KMS-11 (cell line): ENCODE results near the gene CAMK1G.

Source experiments
- H2AFZ ChIP-seq: fragments of 200-600 bp; sonication (generic); 2 replicates; pipeline ENCODE4 v1.6.1; 2016; ENCODE audit warnings: antibody characterized with exemption, mixed run types, low read depth
- H3K27ac ChIP-seq: fragments of 200-600 bp; sonication (generic); 2 replicates; pipeline ENCODE4 v1.6.1; 2016; ENCODE audit warnings: mild to moderate bottlenecking, mixed run types
- H3K27me3 ChIP-seq: fragments of 200-600 bp; sonication (generic); 2 replicates; pipeline ENCODE4 v1.6.1; 2017; ENCODE audit warnings: mild to moderate bottlenecking, low read depth, mixed run types, moderate library complexity; ENCODE audit not compliant: insufficient read depth
- H3K36me3 ChIP-seq: fragments of 200-600 bp; sonication (generic); 2 replicates; pipeline ENCODE4 v1.6.1; 2017; ENCODE audit warnings: mild to moderate bottlenecking, mixed run types; ENCODE audit not compliant: insufficient read depth
- H3K4me1 ChIP-seq: fragments of 200-600 bp; sonication (generic); 2 replicates; pipeline ENCODE4 v1.6.1; 2016; ENCODE audit warnings: mild to moderate bottlenecking, low read depth, mixed run types; ENCODE audit not compliant: poor library complexity, severe bottlenecking
- H3K4me2 ChIP-seq: fragments of 200-600 bp; sonication (generic); 2 replicates; pipeline ENCODE4 v1.7.0; 2016; ENCODE audit warnings: mild to moderate bottlenecking, mixed run types
- H3K4me3 ChIP-seq: fragments of 200-600 bp; sonication (generic); IDR thresholded peaks from 2 replicates; pipeline ENCODE4 v1.6.1; 2017; ENCODE audit warnings: low read depth, low read length, mixed read lengths; ENCODE audit not compliant: insufficient read depth
- H3K79me2 ChIP-seq: fragments of 200-600 bp; sonication (generic); 2 replicates; pipeline ENCODE4 v1.6.1; 2016; ENCODE audit warnings: low read depth, mixed run types; ENCODE audit not compliant: insufficient read depth
- H3K9ac ChIP-seq: fragments of 200-600 bp; sonication (generic); 2 replicates; pipeline ENCODE4 v1.6.1; 2016; ENCODE audit warnings: mild to moderate bottlenecking, mixed run types
- H4K20me1 ChIP-seq: fragments of 200-600 bp; sonication (generic); 2 replicates; pipeline ENCODE4 v1.6.1; 2016; ENCODE audit warnings: mild to moderate bottlenecking, mixed run types; ENCODE audit not compliant: insufficient read depth
- TF ChIP-seq, protein P1 (sequence below): fragments of 200-600 bp; sonication (generic); conservative IDR thresholded peaks from 2 replicates; pipeline ENCODE4 v1.6.1; 2017; ENCODE audit warnings: low read depth, mild to moderate bottlenecking, antibody characterized with exemption, low read length, moderate library complexity, mixed read lengths

The CAMK1G gene

DNA sequence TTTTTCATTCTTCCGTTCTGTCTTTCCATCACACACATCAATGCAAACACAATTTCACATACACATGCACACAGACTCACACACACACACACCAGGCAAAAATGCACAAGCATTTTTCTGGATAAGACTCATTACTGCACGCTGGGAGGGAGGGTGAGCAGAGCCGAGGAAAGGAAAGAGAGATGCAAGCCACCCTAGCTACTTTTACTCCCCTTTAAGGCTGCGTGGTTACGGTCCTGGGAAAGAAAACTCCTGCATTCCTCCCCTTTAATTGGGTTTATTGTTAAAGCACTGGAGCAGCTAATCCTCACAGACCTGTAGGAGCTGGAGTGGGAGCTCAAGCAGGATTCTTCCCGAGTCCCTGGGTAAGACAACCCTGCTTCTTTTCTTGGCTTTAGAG lies at the start of gene CAMK1G:
Gene CAMK1G, plus strand, starts transcription at position 307 of the 400 bp plus-strand sequence. CDS start 11,270 bp downstream, outside the sequence.
- Histone ChIP-seq H4K20me1 (no peaks in the 10 kb centered on the region), H3K9ac (no peak within 1 kb of the TSS), H3K36me3 (no peaks in the 10 kb centered on the region), H3K4me2 (no peak within 1 kb of the TSS), H2AFZ (no peak within 1 kb of the TSS), H3K4me1 (no peaks in the 10 kb centered on the region), H3K79me2 (no peaks in the 10 kb centered on the region), H3K4me3 (no peak within 1 kb of the TSS), H3K27me3 (no peaks in the 10 kb centered on the region), H3K27ac (no peak within 1 kb of the TSS)
- TF ChIP-seq, protein P1, sequence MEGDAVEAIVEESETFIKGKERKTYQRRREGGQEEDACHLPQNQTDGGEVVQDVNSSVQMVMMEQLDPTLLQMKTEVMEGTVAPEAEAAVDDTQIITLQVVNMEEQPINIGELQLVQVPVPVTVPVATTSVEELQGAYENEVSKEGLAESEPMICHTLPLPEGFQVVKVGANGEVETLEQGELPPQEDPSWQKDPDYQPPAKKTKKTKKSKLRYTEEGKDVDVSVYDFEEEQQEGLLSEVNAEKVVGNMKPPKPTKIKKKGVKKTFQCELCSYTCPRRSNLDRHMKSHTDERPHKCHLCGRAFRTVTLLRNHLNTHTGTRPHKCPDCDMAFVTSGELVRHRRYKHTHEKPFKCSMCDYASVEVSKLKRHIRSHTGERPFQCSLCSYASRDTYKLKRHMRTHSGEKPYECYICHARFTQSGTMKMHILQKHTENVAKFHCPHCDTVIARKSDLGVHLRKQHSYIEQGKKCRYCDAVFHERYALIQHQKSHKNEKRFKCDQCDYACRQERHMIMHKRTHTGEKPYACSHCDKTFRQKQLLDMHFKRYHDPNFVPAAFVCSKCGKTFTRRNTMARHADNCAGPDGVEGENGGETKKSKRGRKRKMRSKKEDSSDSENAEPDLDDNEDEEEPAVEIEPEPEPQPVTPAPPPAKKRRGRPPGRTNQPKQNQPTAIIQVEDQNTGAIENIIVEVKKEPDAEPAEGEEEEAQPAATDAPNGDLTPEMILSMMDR = no peak

DNA sequence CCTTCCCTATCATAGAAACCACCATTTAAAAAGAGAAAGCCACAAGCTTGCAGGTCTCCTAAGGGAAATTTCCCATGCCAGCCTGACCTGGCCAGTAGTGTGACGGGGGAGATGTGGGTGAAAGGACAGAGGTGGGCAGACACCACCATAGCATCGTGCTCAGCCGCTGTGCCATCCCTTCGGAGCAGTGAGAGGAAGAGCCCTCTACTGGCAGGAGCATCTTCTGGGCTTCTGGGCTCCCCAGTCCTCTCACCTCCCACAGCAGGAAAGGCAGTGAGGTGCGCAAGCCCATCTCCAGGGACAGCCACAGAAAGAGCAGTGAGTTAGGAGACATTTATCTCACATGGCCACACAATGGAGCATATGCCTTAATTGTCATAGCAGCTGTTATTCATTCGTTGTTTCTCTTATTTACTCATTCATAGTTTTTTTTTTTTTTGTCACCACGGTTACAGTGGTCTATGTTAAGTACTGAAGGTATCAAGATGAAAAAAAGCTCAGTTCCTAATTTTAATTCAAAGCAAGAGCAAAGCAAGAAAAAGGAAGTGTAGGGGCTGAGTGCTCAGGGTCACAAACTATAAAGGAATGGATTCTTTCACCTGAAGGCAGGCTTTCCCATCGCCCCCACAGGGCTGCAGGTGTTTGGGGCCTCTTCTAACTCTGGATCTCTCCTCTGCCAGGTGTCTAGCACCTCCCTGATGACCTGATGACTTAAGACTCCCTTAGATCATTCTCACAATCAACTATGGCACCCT lies 48.8 kb upstream of the CAMK1G start:
- H2AFZ ChIP-seq = no peak overlapping the region
- no peak overlapping the region for H3K9ac ChIP-seq
- no peak overlapping the region for H3K4me2 ChIP-seq

DNA sequence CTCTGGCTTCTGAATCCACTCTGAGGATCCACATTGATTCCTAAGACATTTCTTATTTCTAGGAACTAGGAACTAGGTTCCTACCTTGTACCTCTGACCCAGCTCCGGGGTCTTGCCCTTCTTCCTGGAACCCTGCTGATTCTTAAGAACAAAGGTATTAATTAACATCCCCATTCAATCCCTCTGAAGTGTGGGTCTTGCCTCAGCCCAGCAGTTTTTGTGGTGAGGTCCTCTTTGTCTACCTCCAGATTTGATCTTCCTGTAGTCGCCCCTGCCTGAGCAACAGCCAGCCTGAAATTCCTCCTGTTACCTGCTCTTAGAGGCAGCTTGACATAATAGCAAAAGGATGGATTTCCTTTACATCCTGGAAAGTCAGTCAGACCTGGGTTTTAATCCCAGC lies 46.7 kb upstream of the CAMK1G start:
- H3K27ac ChIP-seq = no peak overlapping the region
- no peaks in the 10 kb centered on the region for H3K27me3 ChIP-seq
- no peak overlapping the region for H2AFZ ChIP-seq
- H3K36me3 ChIP-seq = no peaks in the 10 kb centered on the region
- no peak overlapping the region for H3K4me2 ChIP-seq
- H3K4me3 ChIP-seq = no peak overlapping the region
- TF ChIP-seq, protein P1 = no peak
- H3K9ac ChIP-seq = no peak overlapping the region
- no peaks in the 10 kb centered on the region for H3K4me1 ChIP-seq
- no peaks in the 10 kb centered on the region for H4K20me1 ChIP-seq
- H3K79me2 ChIP-seq = no peaks in the 10 kb centered on the region

More for the DNA sequence above, 48.8 kb upstream of the CAMK1G start:
- TF ChIP-seq, protein P1 = no peak
- Histone ChIP-seq H3K27ac (no peak overlapping the region), H3K79me2 (no peaks in the 10 kb centered on the region), H3K36me3 (no peaks in the 10 kb centered on the region), H4K20me1 (no peaks in the 10 kb centered on the region), H3K4me1 (no peaks in the 10 kb centered on the region), H3K27me3 (no peaks in the 10 kb centered on the region), H3K4me3 (no peak overlapping the region)

DNA sequence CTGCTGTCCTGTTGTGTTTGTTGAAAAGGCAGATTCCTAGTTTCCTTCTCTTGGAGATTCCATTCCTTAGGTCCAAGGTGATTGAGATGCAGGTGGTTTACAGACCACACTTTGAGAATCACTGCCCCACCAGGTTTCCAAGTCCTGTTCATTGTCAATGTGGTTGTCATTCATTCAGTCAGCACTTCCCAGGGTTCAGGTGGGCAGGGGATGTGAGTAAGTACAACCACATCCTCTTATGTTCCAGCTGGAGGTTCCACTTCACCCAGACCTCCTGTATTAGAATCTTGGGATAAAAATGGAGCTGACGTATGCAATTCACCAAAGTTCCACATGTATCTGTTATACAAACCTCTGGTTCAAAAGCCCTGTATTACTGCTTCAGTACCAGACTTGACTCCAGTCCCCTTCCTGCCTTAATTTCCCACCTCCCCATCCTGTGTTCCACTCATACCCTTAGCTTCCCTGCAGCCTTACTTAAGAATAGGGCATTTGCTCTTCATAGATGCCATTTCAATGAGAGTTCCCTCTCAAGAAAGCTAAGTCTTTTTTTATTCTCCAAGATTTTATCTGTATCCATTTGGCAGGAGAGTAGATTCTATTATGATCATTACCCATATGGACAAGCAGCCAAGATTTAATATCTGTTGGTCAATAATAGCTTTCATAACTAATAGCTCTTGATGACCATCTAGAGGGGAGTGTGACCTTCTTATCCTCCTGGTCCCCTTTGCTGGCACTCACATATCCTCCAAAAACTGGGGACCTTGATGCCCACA lies 46.0 kb upstream of the CAMK1G start:
- Histone ChIP-seq H3K4me2 (no peak overlapping the region), H2AFZ (no peak overlapping the region), H3K9ac (no peak overlapping the region), H3K4me1 (no peaks in the 10 kb centered on the region), H3K79me2 (no peaks in the 10 kb centered on the region), H3K27me3 (no peaks in the 10 kb centered on the region), H3K27ac (no peak overlapping the region), H3K4me3 (no peak overlapping the region), H3K36me3 (no peaks in the 10 kb centered on the region), H4K20me1 (no peaks in the 10 kb centered on the region)
- TF ChIP-seq, protein P1 = no peak
